Ecto neural progenitor cell (in vitro differentiated cells): ENCODE data around the gene CIAO2A.
"Not testable (repeated sequence)": the region's sequence is repeated elsewhere in the genome, so short reads cannot be mapped to it uniquely, and the experiment has no call there.

Experiments used
- DNase-seq: peaks from one replicate; pipeline ENCODE4 v3.0.0-alpha.2; 2018; ENCODE audit warnings: low spot score

The CIAO2A gene

DNA sequence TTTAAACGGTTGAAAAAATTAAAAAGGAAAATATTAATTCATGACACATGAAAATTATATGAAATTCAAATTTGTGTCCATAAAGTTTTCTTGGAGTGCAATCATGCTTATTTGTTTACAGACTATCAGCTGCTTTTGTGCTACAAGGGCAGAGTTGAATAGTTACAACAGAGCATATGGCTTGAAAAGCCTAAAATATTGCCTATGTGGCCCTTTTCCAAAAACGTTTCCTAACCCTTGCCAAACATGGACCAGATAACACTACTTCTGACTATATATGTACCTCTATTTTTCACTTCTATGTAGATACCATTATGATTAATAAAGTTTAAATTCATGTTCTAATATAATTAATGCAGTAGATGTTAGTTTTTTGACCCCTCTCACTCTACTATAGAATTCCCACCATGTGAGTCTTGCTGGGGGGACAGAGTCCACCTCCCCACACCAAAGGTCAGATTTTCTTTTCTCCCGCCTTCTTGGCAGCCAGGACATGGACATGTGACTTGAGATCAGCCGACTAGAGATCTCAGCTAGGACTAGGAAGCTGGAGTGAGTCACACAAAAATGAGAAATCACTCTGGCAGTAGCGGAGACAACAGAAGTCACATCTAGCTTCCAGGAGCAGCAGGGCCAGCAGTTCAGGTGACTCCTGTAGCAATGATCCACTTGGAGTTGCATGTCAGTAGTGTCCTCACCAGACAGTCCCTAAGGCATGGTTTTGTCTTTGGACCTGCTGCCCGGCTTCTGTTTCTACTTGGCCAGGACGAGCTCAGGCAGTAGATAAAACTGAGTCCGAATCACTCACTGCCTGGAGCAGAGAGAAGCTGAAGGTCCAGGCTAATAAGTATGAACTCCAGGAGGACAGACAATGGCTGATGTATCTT is 22.4 kb downstream of the CIAO2A start:
- DNase-seq, result no peak

DNA sequence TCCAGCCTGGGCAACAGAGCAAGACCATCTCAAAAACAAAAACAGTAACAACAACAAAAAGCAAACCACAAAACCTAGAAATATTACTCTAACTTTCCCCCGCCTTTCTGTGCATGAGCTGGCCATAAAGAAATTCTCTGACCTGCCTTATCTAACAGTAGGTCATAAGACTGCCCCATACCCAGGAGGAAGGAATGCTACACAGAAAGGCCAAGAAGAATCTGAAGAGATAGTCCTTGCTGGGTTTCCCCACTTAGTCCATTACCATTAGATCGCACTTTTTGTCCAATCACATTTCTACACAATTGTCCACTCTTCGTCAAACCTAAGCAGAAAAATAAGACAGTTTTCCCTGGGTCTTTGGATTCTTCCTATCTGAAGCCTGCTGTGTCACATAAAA is 23.5 kb downstream of the CIAO2A start:
- DNase-seq, result no peak

- DNase-seq, result no peak
These were observed 25.5 kb downstream of the CIAO2A start for GRCh38 chr15:64068133-64068532.

DNA sequence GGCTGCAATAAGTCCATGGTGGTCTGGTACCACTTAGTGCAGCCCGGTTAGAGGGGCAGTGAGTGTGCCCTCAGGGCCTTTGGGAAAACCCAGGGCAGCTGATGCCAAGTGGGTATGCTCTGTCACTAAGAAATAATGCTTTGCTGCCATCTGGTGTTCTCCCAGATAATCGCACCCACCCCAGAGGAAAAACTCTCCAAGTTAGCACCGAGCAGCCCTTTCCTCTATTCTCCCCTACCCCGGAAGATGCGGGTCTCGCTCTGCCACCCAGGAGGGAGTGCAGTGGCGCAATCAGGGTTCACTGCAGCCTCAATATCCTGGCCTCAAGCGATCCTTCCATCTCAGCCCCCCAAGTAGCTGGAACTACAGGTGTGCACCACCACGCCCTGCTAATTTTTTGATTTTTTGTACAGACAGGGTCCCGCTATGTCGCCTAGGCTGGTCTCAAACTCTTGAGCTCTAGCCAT is 26.0 kb downstream of the CIAO2A start:
- peak; percentile 83 for DNase-seq

- DNase-seq, result no peak
These were observed 27.2 kb downstream of the CIAO2A start for GRCh38 chr15:64066451-64066850.

- no peak for DNase-seq
These were observed 32.9 kb downstream of the CIAO2A start for GRCh38 chr15:64060716-64061115.

- not testable (repeated sequence) for DNase-seq
These were observed 34.5 kb downstream of the CIAO2A start for GRCh38 chr15:64059104-64059503.

DNA sequence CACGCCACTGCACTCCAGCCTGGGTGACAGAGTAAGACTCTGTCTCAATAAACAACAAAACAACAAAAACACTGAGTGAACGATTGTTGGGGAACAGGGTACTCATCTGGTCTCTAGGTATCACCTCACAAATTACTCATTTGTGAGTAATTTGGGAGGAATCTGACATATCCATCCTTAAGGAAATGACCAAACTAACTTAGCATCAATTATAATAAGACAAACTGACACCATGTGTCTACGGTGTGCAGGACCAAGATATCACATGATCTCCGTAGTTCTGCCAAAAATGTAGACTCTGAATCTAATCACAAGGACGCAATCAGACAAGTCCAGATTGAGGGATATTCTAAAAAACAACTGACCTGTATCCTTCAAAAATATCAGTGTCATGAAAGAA is 35.4 kb downstream of the CIAO2A start:
- no peak for DNase-seq

GRCh38 chr15:64053674-64054073 is 40.0 kb downstream of the CIAO2A start:
- not testable (repeated sequence) for DNase-seq

- DNase-seq, result no peak
These were observed 40.6 kb downstream of the CIAO2A start for GRCh38 chr15:64052925-64053491.

DNA sequence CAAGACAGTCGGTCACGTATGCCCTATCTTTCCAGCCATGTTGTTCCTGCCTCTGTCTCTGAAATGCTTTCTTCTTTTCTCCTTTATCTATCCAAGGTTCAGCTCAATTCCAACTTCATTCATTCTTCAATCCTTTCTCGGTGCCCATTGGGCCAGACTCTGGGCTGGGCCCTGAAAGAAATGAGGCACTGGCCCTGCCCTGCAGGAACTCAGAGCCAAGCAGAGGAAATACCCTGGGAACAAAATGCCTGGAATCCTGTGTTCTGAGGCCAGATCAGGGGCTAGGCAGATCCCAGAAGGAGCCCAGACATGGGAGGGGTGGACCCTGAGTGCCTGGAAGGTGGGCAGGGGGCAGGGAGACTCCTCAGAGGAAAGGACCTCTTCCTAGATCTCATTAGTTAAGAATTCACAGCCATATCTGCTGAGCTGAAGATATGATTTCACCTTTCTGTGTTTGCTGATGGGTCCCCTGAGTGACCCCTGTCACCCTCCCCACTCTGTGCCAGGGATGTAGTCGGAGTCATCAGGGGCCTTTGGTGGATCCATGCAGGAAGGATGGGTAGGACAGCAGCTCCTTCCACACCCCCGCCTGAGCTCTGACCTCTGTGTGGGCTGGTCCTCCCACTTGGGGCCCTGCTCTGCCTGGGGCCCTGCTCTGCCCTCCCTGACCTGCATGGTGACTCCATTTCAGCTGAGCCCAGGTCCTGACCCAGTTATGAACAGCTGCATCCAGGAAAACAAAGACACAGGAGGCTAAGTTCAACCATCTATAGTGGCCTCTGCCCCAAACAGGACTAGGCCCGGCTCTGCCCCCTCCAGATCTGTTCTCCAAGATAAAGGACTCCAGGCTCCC is 42.0 kb downstream of the CIAO2A start:
- no peak for DNase-seq

DNA sequence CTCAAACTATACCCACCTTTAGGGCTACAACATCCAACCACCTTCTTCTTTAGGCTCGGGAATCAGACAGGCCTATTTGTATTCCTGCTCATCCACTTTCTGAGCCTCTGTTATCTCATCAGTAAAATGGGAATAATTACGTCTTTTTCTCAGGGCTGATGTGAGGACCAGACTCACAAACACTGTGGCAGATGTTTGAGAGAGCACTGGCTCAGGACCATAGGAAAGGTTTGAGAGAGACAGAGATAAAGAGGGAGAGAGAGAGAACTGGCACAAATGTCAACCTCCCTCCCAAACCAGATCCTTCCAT is 42.6 kb downstream of the CIAO2A start:
- DNase-seq, result no peak

- no peak for DNase-seq
These were observed 43.2 kb downstream of the CIAO2A start for GRCh38 chr15:64050281-64051092.

DNA sequence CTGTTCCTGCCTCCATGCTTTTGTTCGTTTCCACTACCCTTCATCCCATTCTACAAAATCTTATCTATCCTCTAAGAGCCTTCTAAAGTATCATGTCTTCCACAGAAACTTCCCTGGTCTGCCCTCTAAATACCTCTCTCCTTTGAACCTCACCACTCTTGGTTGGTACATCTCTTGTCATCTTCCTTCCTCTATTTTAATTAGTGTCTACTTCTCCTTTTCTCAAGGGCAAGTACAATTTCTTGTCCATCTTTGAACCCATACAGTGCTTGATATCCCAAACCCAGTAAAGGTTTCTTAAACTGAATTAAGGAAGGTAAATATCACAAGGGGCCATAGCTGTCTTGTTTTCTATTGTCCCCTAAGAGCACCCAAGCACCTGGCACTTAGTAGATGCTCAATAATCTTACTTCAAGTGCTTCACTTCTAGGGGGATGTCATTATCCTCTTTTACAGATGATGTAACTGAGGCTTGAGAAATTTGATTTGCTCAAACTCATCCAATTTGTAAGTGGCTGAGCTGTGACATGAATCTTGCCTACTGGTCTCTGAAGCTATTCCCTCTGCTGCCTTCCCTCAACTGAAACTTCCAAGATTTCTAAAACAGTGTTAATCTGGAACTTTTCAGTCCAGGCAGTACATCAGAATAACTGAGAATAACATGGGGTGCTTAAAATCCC is 44.7 kb downstream of the CIAO2A start:
- no peak for DNase-seq

GRCh38 chr15:64046421-64047153 is 47.1 kb downstream of the CIAO2A start, which contains the start of gene DAPK2:
Gene DAPK2 (minus strand): TSS chr15:64046485. CDS start chr15:64040261, 6,224 bp downstream.
- peak; percentile 83 for DNase-seq

DNA sequence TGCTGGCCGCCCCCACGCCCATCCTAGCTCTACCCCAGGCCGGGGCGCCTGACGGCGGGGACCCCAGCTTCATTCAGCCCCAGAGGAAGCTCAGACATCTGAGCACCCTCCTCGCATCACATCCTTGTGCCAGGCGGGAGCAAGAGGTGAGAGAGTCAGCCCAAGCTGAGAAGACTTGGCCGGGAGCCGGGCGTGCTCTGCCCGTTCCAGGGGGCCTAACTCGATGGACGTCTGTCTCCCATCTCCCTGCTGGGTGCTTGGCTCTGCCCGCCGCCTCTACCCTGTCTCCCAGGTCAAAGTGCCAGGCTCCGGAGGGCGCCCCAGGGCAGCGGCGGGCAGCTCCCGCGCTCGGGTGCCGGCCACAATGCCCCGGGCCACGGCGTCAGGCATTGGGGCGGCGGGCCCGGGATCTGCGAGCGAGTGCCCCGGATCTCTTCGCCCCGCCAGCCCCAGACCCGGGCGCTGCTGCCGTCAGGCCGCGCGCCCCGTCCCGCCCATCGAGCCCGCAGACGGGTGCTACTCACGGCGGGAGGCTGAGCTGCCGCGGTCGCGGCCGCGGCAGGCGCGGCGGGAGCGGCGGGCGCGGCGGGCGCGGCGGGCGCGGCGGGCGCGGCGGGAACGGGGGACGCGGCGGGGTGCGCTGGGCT is 47.7 kb downstream of the CIAO2A start:
- DNase-seq, result peak; percentile 69

DNA sequence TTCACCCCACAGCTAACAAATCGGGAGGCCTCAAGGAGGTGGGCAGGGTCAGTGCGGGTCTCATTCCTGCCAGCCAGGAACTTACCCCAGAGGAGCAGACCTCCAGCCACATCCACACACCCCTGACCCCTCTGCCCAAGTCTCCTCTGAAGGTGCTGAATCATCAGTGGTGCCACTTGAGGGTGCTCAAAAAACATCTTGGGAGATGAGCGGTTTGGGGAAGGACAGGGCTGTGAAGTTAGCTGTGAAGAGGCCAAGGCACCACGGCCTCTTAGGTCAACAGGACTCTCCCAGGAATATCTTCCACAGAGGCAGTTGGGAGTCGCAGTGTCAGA is 48.6 kb downstream of the CIAO2A start:
- no peak for DNase-seq

GRCh38 chr15:64044300-64045100 is 49.1 kb downstream of the CIAO2A start:
- no peak for DNase-seq
